ENCODE measurements around the gene RRM1.
A peak's percentile ranks its signal among the peaks of the same experiment; 100 is the strongest.

Gene RRM1

DNA sequence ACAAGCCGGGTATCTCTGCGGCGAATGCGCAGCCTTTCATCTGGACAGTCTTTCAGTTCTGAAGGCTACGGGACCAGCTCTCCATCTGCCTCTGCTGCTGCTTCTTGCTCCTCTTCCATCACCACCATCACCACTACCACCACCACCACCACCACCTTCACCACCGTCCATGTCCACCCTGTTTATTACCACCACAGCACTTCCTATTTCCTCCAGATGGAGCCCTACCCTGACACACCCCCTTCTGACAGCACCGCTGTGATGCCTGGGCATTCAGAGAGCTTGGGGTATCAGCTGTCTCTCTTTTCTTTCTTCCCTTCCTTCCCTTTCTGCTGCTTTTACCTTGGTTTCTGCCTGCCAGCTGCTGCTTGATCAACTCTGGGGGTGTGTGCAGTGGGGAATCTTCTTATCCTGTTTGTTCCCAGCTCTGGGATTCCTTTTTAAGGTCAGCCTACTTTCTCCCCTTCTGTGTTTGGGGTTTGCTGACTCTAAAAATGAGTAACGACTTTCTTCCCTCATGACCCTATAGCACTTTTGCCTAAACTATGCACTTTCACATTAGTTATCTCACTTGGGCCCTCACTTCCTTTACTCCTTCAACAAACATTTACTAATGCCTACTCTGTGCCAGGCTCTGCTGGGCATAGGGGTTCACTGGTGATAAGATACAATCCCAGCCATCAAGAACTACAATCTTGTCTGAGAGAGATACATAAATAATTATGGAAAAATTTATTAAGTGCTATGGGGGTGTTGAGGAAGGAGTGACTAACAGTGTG, 7.8 kb upstream of the RRM1 start:
- Histone ChIP-seq H3K9me3 (ENCODE audit: insufficient read depth, low read depth, low read length) (no peaks in the 10 kb centered on the region), H3K27ac (ENCODE audit: low read depth, low read length) (no peak overlapping the region), H3K36me3 (ENCODE audit: control insufficient read depth in 1 of 2, insufficient read depth in 2 of 2, low read length in 2 of 2) (peaks cover 10 to 14% of the 10 kb centered on the region in 2 experiments), H2AK5ac (ENCODE audit: low read length) (no peak overlapping the region), H4K8ac (ENCODE audit: low read depth, low read length) (no peak overlapping the region), H3K27me3 (ENCODE audit: insufficient read depth, low read length) (no peaks in the 10 kb centered on the region), H2AFZ (ENCODE audit: insufficient read depth, low read length, poor library complexity) (no peak overlapping the region), H3K4ac (ENCODE audit: low read depth, low read length) (no peak overlapping the region), H3K23ac (ENCODE audit: low read length) (no peak overlapping the region), H3K9ac (ENCODE audit: low read length) (no peak overlapping the region), H3K4me1 (ENCODE audit: control insufficient read depth in 1 of 2, insufficient read depth in 2 of 2, low read length in 2 of 2) (peaks cover 0 to 4% of the 10 kb centered on the region in 2 experiments), H2BK120ac (ENCODE audit: insufficient read depth, low read length, poor library complexity) (no peak overlapping the region), H2BK12ac (ENCODE audit: low read length) (no peak overlapping the region), H2BK5ac (ENCODE audit: low read depth, low read length, poor library complexity) (no peak overlapping the region), H3K4me3 (ENCODE audit: low read depth, low read length) (no peak overlapping the region), H3K4me2 (ENCODE audit: low read length) (no peak overlapping the region), H4K12ac (ENCODE audit: low read depth, low read length) (no peak overlapping the region), H3K79me2 (ENCODE audit: control insufficient read depth, insufficient read depth, low read length, poor library complexity) (no peaks in the 10 kb centered on the region), H3K18ac (ENCODE audit: low read length) (no peak overlapping the region), H3K79me1 (ENCODE audit: low read length) (no peaks in the 10 kb centered on the region), H4K91ac (ENCODE audit: low read depth, low read length) (no peak overlapping the region), H3K14ac (ENCODE audit: low read length) (no peak overlapping the region)
- DNase-seq: no peak
- no CpG with 5 or more reads among the region's 8 CpGs for WGBS (ENCODE audit: extremely low coverage, insufficient coverage, insufficient read length)

DNA sequence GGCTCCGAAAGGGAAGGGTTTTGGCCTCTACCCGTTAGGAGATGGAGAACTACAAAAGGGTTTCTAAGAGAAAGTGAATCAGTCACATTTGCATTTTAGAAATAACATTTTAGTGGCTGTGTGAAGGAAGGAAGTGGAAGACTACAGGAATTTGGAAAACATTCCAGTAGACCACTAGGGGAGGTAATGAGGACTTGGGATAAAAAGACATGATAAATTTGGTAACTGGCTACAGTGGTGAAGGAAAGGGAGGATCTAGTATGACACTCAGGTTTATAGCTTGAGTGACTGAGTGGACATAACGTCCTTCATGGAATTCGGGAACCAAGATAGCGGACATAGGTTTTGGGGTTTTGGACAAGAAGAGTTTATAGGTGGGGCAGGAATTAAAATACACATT, 7.0 kb upstream of the RRM1 start:
- Histone ChIP-seq H3K79me2 (ENCODE audit: control insufficient read depth, insufficient read depth, low read length, poor library complexity) (no peaks in the 10 kb centered on the region), H3K18ac (ENCODE audit: low read length) (no peak overlapping the region), H3K79me1 (ENCODE audit: low read length) (no peaks in the 10 kb centered on the region), H3K9me3 (ENCODE audit: insufficient read depth, low read depth, low read length) (no peaks in the 10 kb centered on the region), H3K27me3 (ENCODE audit: insufficient read depth, low read length) (no peaks in the 10 kb centered on the region), H3K27ac (ENCODE audit: low read depth, low read length) (no peak overlapping the region), H3K4me2 (ENCODE audit: low read length) (no peak overlapping the region), H3K4ac (ENCODE audit: low read depth, low read length) (no peak overlapping the region), H2AFZ (ENCODE audit: insufficient read depth, low read length, poor library complexity) (no peak overlapping the region), H2BK120ac (ENCODE audit: insufficient read depth, low read length, poor library complexity) (no peak overlapping the region), H2BK12ac (ENCODE audit: low read length) (no peak overlapping the region), H3K9ac (ENCODE audit: low read length) (no peak overlapping the region), H4K12ac (ENCODE audit: low read depth, low read length) (no peak overlapping the region), H2BK5ac (ENCODE audit: low read depth, low read length, poor library complexity) (no peak overlapping the region), H3K14ac (ENCODE audit: low read length) (no peak overlapping the region), H2AK5ac (ENCODE audit: low read length) (no peak overlapping the region), H3K36me3 (ENCODE audit: control insufficient read depth in 1 of 2, insufficient read depth in 2 of 2, low read length in 2 of 2) (peaks cover 13 to 14% of the 10 kb centered on the region in 2 experiments), H3K23ac (ENCODE audit: low read length) (no peak overlapping the region), H3K4me3 (ENCODE audit: low read depth, low read length) (no peak overlapping the region), H4K91ac (ENCODE audit: low read depth, low read length) (no peak overlapping the region), H4K8ac (ENCODE audit: low read depth, low read length) (no peak overlapping the region), H3K4me1 (ENCODE audit: control insufficient read depth in 1 of 2, insufficient read depth in 2 of 2, low read length in 2 of 2) (peaks cover 0 to 2% of the 10 kb centered on the region in 2 experiments)
- WGBS (ENCODE audit: extremely low coverage, insufficient coverage, insufficient read length): no CpG with 5 or more reads among the region's 5 CpGs
- DNase-seq: no peak

- DNase-seq: no peak
- Histone ChIP-seq H3K18ac (ENCODE audit: low read length) (no peak overlapping the region), H3K4me1 (ENCODE audit: control insufficient read depth in 1 of 2, insufficient read depth in 2 of 2, low read length in 2 of 2) (peaks cover 0 to 2% of the 10 kb centered on the region in 2 experiments), H2BK120ac (ENCODE audit: insufficient read depth, low read length, poor library complexity) (no peak overlapping the region), H3K4me3 (ENCODE audit: low read depth, low read length) (no peak overlapping the region), H3K14ac (ENCODE audit: low read length) (no peak overlapping the region), H3K79me1 (ENCODE audit: low read length) (peaks cover 10% of the 10 kb centered on the region), H3K9me3 (ENCODE audit: insufficient read depth, low read depth, low read length) (no peaks in the 10 kb centered on the region), H3K27me3 (ENCODE audit: insufficient read depth, low read length) (no peaks in the 10 kb centered on the region), H3K9ac (ENCODE audit: low read length) (no peak overlapping the region), H3K36me3 (ENCODE audit: control insufficient read depth in 1 of 2, insufficient read depth in 2 of 2, low read length in 2 of 2) (peaks cover 10 to 13% of the 10 kb centered on the region in 2 experiments), H4K12ac (ENCODE audit: low read depth, low read length) (no peak overlapping the region), H3K27ac (ENCODE audit: low read depth, low read length) (no peak overlapping the region), H3K4me2 (ENCODE audit: low read length) (no peak overlapping the region), H2AFZ (ENCODE audit: insufficient read depth, low read length, poor library complexity) (no peak overlapping the region), H3K4ac (ENCODE audit: low read depth, low read length) (no peak overlapping the region), H4K91ac (ENCODE audit: low read depth, low read length) (no peak overlapping the region), H3K79me2 (ENCODE audit: control insufficient read depth, insufficient read depth, low read length, poor library complexity) (peaks cover 4% of the 10 kb centered on the region), H4K8ac (ENCODE audit: low read depth, low read length) (no peak overlapping the region), H2BK12ac (ENCODE audit: low read length) (no peak overlapping the region), H2BK5ac (ENCODE audit: low read depth, low read length, poor library complexity) (no peak overlapping the region), H3K23ac (ENCODE audit: low read length) (no peak overlapping the region), H2AK5ac (ENCODE audit: low read length) (no peak overlapping the region)
- WGBS (ENCODE audit: extremely low coverage, insufficient coverage, insufficient read length): no CpG with 5 or more reads among the region's 2 CpGs
Observed at GRCh38 chr11:4090258-4090657, 4.3 kb upstream of the RRM1 start.

DNA sequence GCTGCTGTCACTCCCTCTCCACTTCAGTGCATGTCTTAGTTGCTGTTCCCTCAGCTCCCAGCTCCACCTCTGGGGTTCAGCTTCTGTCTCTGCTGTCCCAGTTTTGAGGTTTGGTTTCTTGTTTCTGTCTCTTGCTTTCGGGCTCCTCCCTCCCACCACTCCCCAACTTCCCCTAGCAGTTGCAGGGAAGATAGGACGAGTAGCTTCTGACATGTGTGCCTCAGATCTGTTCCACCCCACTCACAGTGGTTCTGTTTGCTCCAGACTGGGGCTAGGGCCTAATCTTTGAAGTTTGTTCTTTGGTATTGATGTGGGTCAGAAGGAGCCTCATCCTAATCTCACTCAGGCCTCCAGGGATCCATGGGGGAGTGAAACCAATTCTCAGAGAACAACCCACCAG, 2.6 kb upstream of the RRM1 start:
- Histone ChIP-seq H2BK5ac (ENCODE audit: low read depth, low read length, poor library complexity) (no peak overlapping the region), H3K4me1 (ENCODE audit: control insufficient read depth in 1 of 2, insufficient read depth in 2 of 2, low read length in 2 of 2) (peaks cover 3 to 7% of the 10 kb centered on the region in 2 experiments), H3K9ac (ENCODE audit: low read length) (no peak overlapping the region), H3K4me3 (ENCODE audit: low read depth, low read length) (peak overlapping the region; percentile 25), H3K18ac (ENCODE audit: low read length) (no peak overlapping the region), H3K4ac (ENCODE audit: low read depth, low read length) (no peak overlapping the region), H3K79me2 (ENCODE audit: control insufficient read depth, insufficient read depth, low read length, poor library complexity) (peaks cover 4% of the 10 kb centered on the region), H4K91ac (ENCODE audit: low read depth, low read length) (no peak overlapping the region), H3K27me3 (ENCODE audit: insufficient read depth, low read length) (no peaks in the 10 kb centered on the region), H2BK120ac (ENCODE audit: insufficient read depth, low read length, poor library complexity) (no peak overlapping the region), H3K79me1 (ENCODE audit: low read length) (peaks cover 10% of the 10 kb centered on the region), H3K9me3 (ENCODE audit: insufficient read depth, low read depth, low read length) (no peaks in the 10 kb centered on the region), H2AK5ac (ENCODE audit: low read length) (no peak overlapping the region), H3K4me2 (ENCODE audit: low read length) (no peak overlapping the region), H3K27ac (ENCODE audit: low read depth, low read length) (no peak overlapping the region), H4K8ac (ENCODE audit: low read depth, low read length) (no peak overlapping the region), H2BK12ac (ENCODE audit: low read length) (no peak overlapping the region), H3K23ac (ENCODE audit: low read length) (no peak overlapping the region), H2AFZ (ENCODE audit: insufficient read depth, low read length, poor library complexity) (no peak overlapping the region), H3K14ac (ENCODE audit: low read length) (no peak overlapping the region), H3K36me3 (ENCODE audit: control insufficient read depth in 1 of 2, insufficient read depth in 2 of 2, low read length in 2 of 2) (peaks cover 4 to 9% of the 10 kb centered on the region in 2 experiments), H4K12ac (ENCODE audit: low read depth, low read length) (no peak overlapping the region)
- DNase-seq: no peak
- WGBS (ENCODE audit: extremely low coverage, insufficient coverage, insufficient read length): no CpG with 5 or more reads among the region's 2 CpGs
